ENCODE results near the gene PPP6R2. TPM values are rescaled to one million over a fixed set of nuclear protein-coding genes. Genes with fewer than 3 reads are reported as not detected.

The PPP6R2 gene
- total RNA-seq, 4 donors from 2014 or later: 35.6 to 50.8 (median 45.6) TPM

- Histone ChIP-seq H3K4me3 (no peak overlapping the region), H3K27ac (peak overlapping the region in 1 of 4 donors; percentile 13), H3K4me1 (peaks cover 0 to 17% (median 10%) of the 10 kb centered on the region in 3 donors), H3K9me3 (no peaks in the 10 kb centered on the region), H3K36me3 (peaks cover 28 to 100% (median 32%) of the 10 kb centered on the region in 3 donors), H3K27me3 (no peaks in the 10 kb centered on the region)
- no peak for DNase-seq
- TF ChIP-seq POLR2A (IDR thresholded peaks at IDR 0.05) (no peak), CTCF (IDR thresholded peaks at IDR 0.05) (no peak)
- 60 to 77% methylated on average over 17 to 21 of the region's 30 CpGs for WGBS, 2 donors
- intact Hi-C loops (cut with DNase I): no loop called here
These were observed 102.1 kb downstream of the PPP6R2 start for GRCh38 chr22:50445071-50445879.

GRCh38 chr22:50445880-50446707 lies 103.0 kb downstream of the PPP6R2 start:
- H3K27me3 ChIP-seq: no peaks in the 10 kb centered on the region
- intact Hi-C loops (cut with DNase I): no loop called here
- H3K27ac ChIP-seq: no peak overlapping the region
- no peaks in the 10 kb centered on the region for H3K9me3 ChIP-seq
- peaks cover 20 to 100% (median 26%) of the 10 kb centered on the region in 3 donors for H3K36me3 ChIP-seq
- DNase-seq: no peak
- no peak overlapping the region for H3K4me3 ChIP-seq
- H3K4me1 ChIP-seq: peaks cover 0 to 17% (median 10%) of the 10 kb centered on the region in 3 donors
- 75% methylated on average over 3 of the region's 17 CpGs; no CpG with 5 or more reads in 1 of the 2 donors for WGBS, 2 donors
- TF ChIP-seq POLR2A (IDR thresholded peaks at IDR 0.05) (no peak), CTCF (IDR thresholded peaks at IDR 0.05) (no peak)

- Histone ChIP-seq H3K9me3 (no peaks in the 10 kb centered on the region), H3K36me3 (peaks cover 17 to 100% (median 22%) of the 10 kb centered on the region in 3 donors), H3K4me3 (no peak overlapping the region), H3K27me3 (no peaks in the 10 kb centered on the region), H3K4me1 (peaks cover 0 to 17% (median 10%) of the 10 kb centered on the region in 3 donors), H3K27ac (peak overlapping the region in 1 of 4 donors; percentile 39)
- no peak for DNase-seq
- intact Hi-C loops (cut with DNase I): no loop called here
- TF ChIP-seq CTCF (IDR thresholded peaks at IDR 0.05): no peak
- no peak for TF ChIP-seq POLR2A (IDR thresholded peaks at IDR 0.05)
- 70 to 82% methylated on average over 2 to 13 of the region's 54 CpGs for WGBS, 2 donors
These were observed 103.8 kb downstream of the PPP6R2 start for GRCh38 chr22:50446708-50447575.

- DNase-seq: no peak
- 81 to 83% methylated on average over 11 to 14 of the region's 27 CpGs for WGBS, 2 donors
- TF ChIP-seq CTCF (IDR thresholded peaks at IDR 0.05) (no peak), POLR2A (IDR thresholded peaks at IDR 0.05) (no peak)
- Histone ChIP-seq H3K4me3 (no peak overlapping the region), H3K9me3 (no peaks in the 10 kb centered on the region), H3K4me1 (peaks cover 0 to 17% (median 10%) of the 10 kb centered on the region in 3 donors), H3K36me3 (peaks cover 17 to 100% (median 22%) of the 10 kb centered on the region in 3 donors), H3K27ac (peak overlapping the region in 1 of 4 donors; percentile 44), H3K27me3 (no peaks in the 10 kb centered on the region)
- intact Hi-C loops (cut with DNase I): no loop called here
These were observed 104.7 kb downstream of the PPP6R2 start for GRCh38 chr22:50447576-50448551.
